HepG2 (cell line): Measurements from ENCODE around the gene AK8. TPM values are rescaled to one million over a fixed set of nuclear protein-coding genes. Genes with fewer than 3 reads are reported as not detected.

ENCODE experiments used
- ATAC-seq: fragments of 200-7000 bp; cut with Tn5 transposase; 3 replicates; pipeline ENCODE4 v1.9.1; 2020; ENCODE audit warnings: mild to moderate bottlenecking, moderate library complexity
- BruUV-seq: library from RNA; stranded (reverse); fragments of 400-500 nt; replicated peaks from 2 replicates; lab custom pipeline; 2021; lab: Mats Ljungman, UMichigan
- CTCF ChIA-PET: fragments of 300-600 bp; formaldehyde crosslinking; extraction: SDS; loops from one replicate; lab custom pipeline; 2021; ENCODE audit warnings: low total read pairs, inconsistent platforms, low intra/inter-chr PET ratio; lab: Yijun Ruan, JAX
- POLR2A ChIA-PET: fragments of 350-600 bp; sonication (Branson Sonifier 250); formaldehyde crosslinking; loops from one replicate; lab custom pipeline; 2020; ENCODE audit warnings: antibody characterized with exemption, inconsistent platforms; lab: Yijun Ruan, JAX
- DNase-seq: peaks from one replicate; pipeline ENCODE4 v3.0.0-alpha.2; 2015; ENCODE audit warnings: low spot score
- FAIRE-seq: peaks from 3 replicates; lab custom pipeline; 2011; peaks lifted over from hg19 to GRCh38; lab: Jason Lieb, UNC
- H2AFZ ChIP-seq: one replicate; pipeline ENCODE4 v1.6.1; 2011; ENCODE audit warnings: low read length, inconsistent platforms
- H3K27ac ChIP-seq: fragments of 300-600 bp; 3 replicates; pipeline ENCODE4 v1.8.0; 2011; ENCODE audit warnings: mixed run types, mild to moderate bottlenecking, mixed read lengths, low read length, inconsistent platforms; ENCODE audit not compliant: insufficient read depth; ENCODE audit errors: extremely low read length
- H3K27me3 ChIP-seq, 2 experiments: fragments of 200-600 bp in 1 of 2; 2 replicates in 1 of 2; 3 replicates in 1 of 2; pipeline versions ENCODE4 v1.6.0 to v1.8.0; 2011; ENCODE audit warnings: low read length in 2 of 2, mild to moderate bottlenecking in 2 of 2, moderate library complexity in 2 of 2, inconsistent platforms in 1 of 2; ENCODE audit not compliant: insufficient read depth in 2 of 2, control insufficient read depth in 1 of 2
- H3K36me3 ChIP-seq, 2 experiments: fragments of 200-600 bp in 1 of 2; replicated peaks in 1 of 2; 2 replicates in 1 of 2; 3 replicates in 1 of 2; pipeline versions ENCODE4 v1.5.1 to v1.8.0; 2011; ENCODE audit warnings: low read length in 2 of 2, inconsistent platforms in 1 of 2; ENCODE audit not compliant: insufficient read depth in 2 of 2, control insufficient read depth in 1 of 2
- H3K4me1 ChIP-seq: 2 replicates; pipeline ENCODE4 v1.5.1; 2012; ENCODE audit warnings: low read length, inconsistent platforms; ENCODE audit not compliant: insufficient read depth
- H3K4me2 ChIP-seq: 2 replicates; pipeline ENCODE4 v1.6.0; 2011; ENCODE audit warnings: low read depth, low read length, inconsistent platforms
- H3K4me3 ChIP-seq, 3 experiments: fragments of 200-600 bp in 1 of 3; sonication (generic), shearing (Covaris generic) in 1 of 3; replicated peaks in 1 of 3; 2 replicates each; pipeline ENCODE4 v1.5.1; 2011 to 2016; ENCODE audit warnings: low read length in 3 of 3, inconsistent platforms in 2 of 3, low read depth in 2 of 3, mild to moderate bottlenecking in 2 of 3, control low read depth in 1 of 3, mixed read lengths in 1 of 3; ENCODE audit not compliant: insufficient read depth in 1 of 3
- H3K79me2 ChIP-seq: one replicate; pipeline ENCODE4 v1.6.1; 2011; ENCODE audit warnings: low read length, inconsistent platforms; ENCODE audit not compliant: insufficient read depth
- H3K9ac ChIP-seq: 2 replicates; pipeline ENCODE4 v1.6.0; 2011; ENCODE audit warnings: mild to moderate bottlenecking, low read depth, low read length, inconsistent platforms; ENCODE audit not compliant: insufficient read depth
- H3K9me3 ChIP-seq: 2 replicates; pipeline ENCODE4 v1.5.1; 2012; ENCODE audit warnings: mild to moderate bottlenecking, low read length
- H4K20me1 ChIP-seq: 2 replicates; pipeline ENCODE4 v1.6.0; 2011; ENCODE audit warnings: inconsistent platforms, mild to moderate bottlenecking, low read length, moderate library complexity; ENCODE audit not compliant: insufficient read depth
- EHMT2 ChIP-seq: fragments of 200-600 bp; sonication (generic); IDR thresholded peaks from 2 replicates; pipeline ENCODE4 v1.7.0; 2017; ENCODE audit warnings: antibody characterized with exemption, low read depth, low read length, borderline replicate concordance
- RXRB ChIP-seq: IDR thresholded peaks from 2 replicates; pipeline ENCODE4 v1.6.1; 2016; ENCODE audit warnings: borderline replicate concordance, missing genetic modification reagents, missing compliant biosample characterization
- SRSF1 ChIP-seq: fragments of 200-400 bp; formaldehyde crosslinking; optimal IDR thresholded peaks from 2 replicates; pipeline ENCODE3; 2017; ENCODE audit warnings: mild to moderate bottlenecking, low read depth, low read length, moderate library complexity
- THAP11 ChIP-seq: IDR thresholded peaks from 2 replicates; pipeline ENCODE4 v1.6.1; 2016; ENCODE audit warnings: missing biosample characterization, missing genetic modification reagents
- ZMYM2 ChIP-seq: sonication (generic); formaldehyde crosslinking; IDR thresholded peaks from 2 replicates; pipeline ENCODE4 v1.8.0; 2022; ENCODE audit warnings: mild to moderate bottlenecking, missing genetic modification reagents
- ZNF605 ChIP-seq: sonication (generic); formaldehyde crosslinking; IDR thresholded peaks from 2 replicates; pipeline ENCODE4 v1.8.0; 2022; ENCODE audit warnings: mild to moderate bottlenecking, missing genetic modification reagents
- ZNF83 ChIP-seq: sonication (generic); formaldehyde crosslinking; IDR thresholded peaks from 2 replicates; pipeline ENCODE4 v1.4.0; 2020; ENCODE audit warnings: missing genetic modification reagents, mild to moderate bottlenecking, borderline replicate concordance
- WGBS: methylation state at CpG from one replicate; pipeline ENCODE4 v1.1.6; 2017; ENCODE audit warnings: low lambda C conversion rate; 5-methylcytosine and 5-hydroxymethylcytosine counted together
- in situ Hi-C: cut with HindIII; loops from 2 replicates; pipeline ENCODE4 v1.10.0; 2017; ENCODE audit warnings: low pct_unique_long_range_greater_than_20kb; ENCODE audit not compliant: extremely low pct_ligation_motif_present
- intact Hi-C: fragments of 100-400 bp; cut with micrococcal nuclease; formaldehyde crosslinking; loops from one replicate; pipeline ENCODE4 v1.10.0; 2022; ENCODE audit not compliant: unreplicated experiment
- polyA plus RNA-seq, 8 experiments: library from polyadenylated mRNA; depleted of rRNA in 3 of 8; stranded (reverse) in 7 of 8; unstranded in 1 of 8; fragments of >200 nt; fragmentation: Illumina TruSeq in 4 of 8; extraction: Trizol in 4 of 8; gene quantifications; 2 replicates each; pipeline versions ENCODE4 v1.2.1 to v1.2.3, GENCODE V29; 2011 to 2016; ENCODE audit warnings: low read depth in 4 of 8, missing spikeins in 1 of 8, mixed read lengths in 1 of 8; ENCODE audit not compliant: insufficient read depth in 1 of 8
- total RNA-seq, 5 experiments: library from RNA; depleted of rRNA; stranded (reverse); fragments of >200 nt; fragmentation: Illumina TruSeq; extraction: Trizol; gene quantifications; 2 replicates each; pipeline ENCODE4 v1.2.3, GENCODE V29; 2016; ENCODE audit warnings: low read depth in 1 of 5
- TF ChIP-seq, protein P1 (sequence below): sonication (generic); formaldehyde crosslinking; IDR thresholded peaks from 2 replicates; pipeline ENCODE4 v1.8.1; 2023; ENCODE audit warnings: mild to moderate bottlenecking, missing genetic modification reagents
- TF ChIP-seq, protein P2 (sequence below): sonication (generic); formaldehyde crosslinking; IDR thresholded peaks from 2 replicates; pipeline ENCODE4 v1.5.0; 2020; ENCODE audit warnings: missing genetic modification reagents
- TF ChIP-seq, protein P3 (sequence below): sonication (generic); formaldehyde crosslinking; IDR thresholded peaks from 2 replicates; pipeline ENCODE4 v1.5.0; 2020; ENCODE audit warnings: missing genetic modification reagents, mild to moderate bottlenecking, borderline replicate concordance
- TF ChIP-seq, protein P4 (sequence below): sonication (generic); formaldehyde crosslinking; IDR thresholded peaks from 2 replicates; pipeline ENCODE4 v1.4.0; 2020; ENCODE audit warnings: low read depth, missing genetic modification reagents

Gene AK8
- total and polyA plus RNA-seq, 2 of the 13 experiments (the other 11 are each of a cell fraction or from before 2014, with no cell fraction given) = 0.11 TPM; not detected in 1

DNA sequence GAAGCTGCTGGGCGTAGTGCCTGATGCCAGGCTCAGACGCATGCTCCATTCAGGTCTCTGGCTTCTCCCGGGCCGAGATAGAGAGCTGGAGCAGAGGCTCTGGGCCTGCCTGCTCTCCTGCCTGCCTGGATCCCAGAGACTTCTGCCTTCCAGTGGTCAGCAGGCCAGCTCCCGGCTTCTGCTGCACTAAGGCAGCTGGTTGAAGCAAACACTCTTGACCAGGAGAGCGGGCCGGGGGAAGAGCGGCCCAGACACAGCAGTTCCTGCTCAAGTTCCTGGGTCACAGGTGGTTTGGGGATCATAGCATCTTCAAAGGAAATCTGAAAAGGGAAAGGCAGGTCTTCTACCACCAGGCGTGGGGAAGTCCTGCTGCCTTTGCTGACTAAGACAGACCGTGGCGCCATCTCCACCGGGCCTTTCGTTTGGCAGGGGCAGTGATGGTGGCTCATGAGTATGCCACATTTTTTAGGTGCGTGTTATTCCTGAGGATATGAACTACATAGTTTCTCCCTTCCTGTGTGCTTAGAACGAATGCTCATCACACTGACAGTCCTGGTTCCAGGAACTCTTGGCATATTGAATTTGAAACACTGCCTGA lies 31.1 kb downstream of the AK8 start (continued):
- TF ChIP-seq, protein P1, sequence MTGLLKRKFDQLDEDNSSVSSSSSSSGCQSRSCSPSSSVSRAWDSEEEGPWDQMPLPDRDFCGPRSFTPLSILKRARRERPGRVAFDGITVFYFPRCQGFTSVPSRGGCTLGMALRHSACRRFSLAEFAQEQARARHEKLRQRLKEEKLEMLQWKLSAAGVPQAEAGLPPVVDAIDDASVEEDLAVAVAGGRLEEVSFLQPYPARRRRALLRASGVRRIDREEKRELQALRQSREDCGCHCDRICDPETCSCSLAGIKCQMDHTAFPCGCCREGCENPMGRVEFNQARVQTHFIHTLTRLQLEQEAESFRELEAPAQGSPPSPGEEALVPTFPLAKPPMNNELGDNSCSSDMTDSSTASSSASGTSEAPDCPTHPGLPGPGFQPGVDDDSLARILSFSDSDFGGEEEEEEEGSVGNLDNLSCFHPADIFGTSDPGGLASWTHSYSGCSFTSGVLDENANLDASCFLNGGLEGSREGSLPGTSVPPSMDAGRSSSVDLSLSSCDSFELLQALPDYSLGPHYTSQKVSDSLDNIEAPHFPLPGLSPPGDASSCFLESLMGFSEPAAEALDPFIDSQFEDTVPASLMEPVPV = no peak
- TF ChIP-seq, all 625 proteins: peak for 0

DNA sequence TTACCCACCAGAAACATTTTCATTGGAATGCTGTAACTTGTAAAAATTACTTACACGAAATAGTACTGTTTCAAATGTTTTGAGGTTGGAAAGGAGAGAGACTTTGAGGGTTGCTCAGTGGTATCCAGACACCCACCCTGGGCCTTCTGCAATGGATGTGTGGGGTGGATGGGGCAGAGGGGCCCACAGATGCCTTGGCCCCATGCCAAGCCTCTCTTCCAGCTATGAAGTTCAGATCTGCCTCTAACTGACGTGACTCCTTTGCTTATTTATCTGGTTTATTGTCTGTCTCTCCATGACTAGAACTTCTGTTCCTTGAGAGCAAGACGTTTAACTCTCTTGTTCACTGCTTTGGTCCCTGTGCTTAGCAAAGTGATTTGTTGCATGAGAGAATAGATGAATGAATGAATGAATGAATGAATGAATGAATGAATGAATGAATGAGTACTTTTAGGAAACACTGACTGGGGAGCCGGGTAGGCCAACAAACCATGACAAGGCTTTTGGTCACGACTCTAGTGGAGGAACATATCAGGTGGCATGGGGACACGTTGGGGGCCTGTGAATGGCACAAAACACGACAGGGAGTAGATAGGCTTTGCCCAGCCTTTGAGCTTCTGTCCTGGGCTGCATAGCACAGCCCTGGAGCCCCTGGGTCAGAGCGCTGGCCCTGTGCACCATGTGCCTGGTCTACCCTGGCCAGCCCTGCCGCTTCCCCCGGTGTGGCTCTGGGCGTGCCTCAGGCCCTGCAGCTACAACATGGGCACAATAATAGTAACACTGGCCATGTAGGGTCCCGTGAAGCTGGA lies 31.8 kb downstream of the AK8 start:
- Histone ChIP-seq H3K9me3 (no peaks in the 10 kb centered on the region), H3K79me2 (no peaks in the 10 kb centered on the region), H3K4me1 (peaks cover 16% of the 10 kb centered on the region), H4K20me1 (no peaks in the 10 kb centered on the region), H3K4me3 (no peak overlapping the region), H3K9ac (no peak overlapping the region), H3K4me2 (no peak overlapping the region), H3K36me3 (no peaks in the 10 kb centered on the region), H2AFZ (no peak overlapping the region), H3K27ac (no peak overlapping the region), H3K27me3 (no peaks in the 10 kb centered on the region; a peak in 1 of 5 replicates)
- intact Hi-C loops (no loop called here), in situ Hi-C loops (no loop called here)
- DNase-seq (no peak), FAIRE-seq (no peak), ATAC-seq (no peak)
- ChIA-PET CTCF (no interaction called here), POLR2A (no interaction called here)
- WGBS = 36% methylated on average over 6 of the region's 12 CpGs
- BruUV-seq = no TSS peak
- TF ChIP-seq ZNF83 (CRISPR knock-in tag) (no peak), RXRB (no peak), THAP11 (no peak), EHMT2 (no peak), ZMYM2 (CRISPR knock-in tag) (no peak), ZNF605 (CRISPR knock-in tag) (no peak), SRSF1 (no peak)
- TF ChIP-seq, protein P2, sequence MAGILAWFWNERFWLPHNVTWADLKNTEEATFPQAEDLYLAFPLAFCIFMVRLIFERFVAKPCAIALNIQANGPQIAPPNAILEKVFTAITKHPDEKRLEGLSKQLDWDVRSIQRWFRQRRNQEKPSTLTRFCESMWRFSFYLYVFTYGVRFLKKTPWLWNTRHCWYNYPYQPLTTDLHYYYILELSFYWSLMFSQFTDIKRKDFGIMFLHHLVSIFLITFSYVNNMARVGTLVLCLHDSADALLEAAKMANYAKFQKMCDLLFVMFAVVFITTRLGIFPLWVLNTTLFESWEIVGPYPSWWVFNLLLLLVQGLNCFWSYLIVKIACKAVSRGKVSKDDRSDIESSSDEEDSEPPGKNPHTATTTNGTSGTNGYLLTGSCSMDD (CRISPR knock-in tag) = no peak
- TF ChIP-seq, protein P3, sequence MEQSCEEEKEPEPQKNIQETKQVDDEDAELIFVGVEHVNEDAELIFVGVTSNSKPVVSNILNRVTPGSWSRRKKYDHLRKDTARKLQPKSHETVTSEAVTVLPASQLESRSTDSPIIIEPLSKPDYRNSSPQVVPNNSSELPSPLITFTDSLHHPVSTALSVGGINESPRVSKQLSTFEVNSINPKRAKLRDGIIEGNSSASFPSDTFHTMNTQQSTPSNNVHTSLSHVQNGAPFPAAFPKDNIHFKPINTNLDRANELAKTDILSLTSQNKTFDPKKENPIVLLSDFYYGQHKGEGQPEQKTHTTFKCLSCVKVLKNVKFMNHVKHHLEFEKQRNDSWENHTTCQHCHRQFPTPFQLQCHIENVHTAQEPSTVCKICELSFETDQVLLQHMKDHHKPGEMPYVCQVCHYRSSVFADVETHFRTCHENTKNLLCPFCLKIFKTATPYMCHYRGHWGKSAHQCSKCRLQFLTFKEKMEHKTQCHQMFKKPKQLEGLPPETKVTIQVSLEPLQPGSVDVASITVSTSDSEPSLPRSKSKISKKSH = no peak
- TF ChIP-seq, protein P4, sequence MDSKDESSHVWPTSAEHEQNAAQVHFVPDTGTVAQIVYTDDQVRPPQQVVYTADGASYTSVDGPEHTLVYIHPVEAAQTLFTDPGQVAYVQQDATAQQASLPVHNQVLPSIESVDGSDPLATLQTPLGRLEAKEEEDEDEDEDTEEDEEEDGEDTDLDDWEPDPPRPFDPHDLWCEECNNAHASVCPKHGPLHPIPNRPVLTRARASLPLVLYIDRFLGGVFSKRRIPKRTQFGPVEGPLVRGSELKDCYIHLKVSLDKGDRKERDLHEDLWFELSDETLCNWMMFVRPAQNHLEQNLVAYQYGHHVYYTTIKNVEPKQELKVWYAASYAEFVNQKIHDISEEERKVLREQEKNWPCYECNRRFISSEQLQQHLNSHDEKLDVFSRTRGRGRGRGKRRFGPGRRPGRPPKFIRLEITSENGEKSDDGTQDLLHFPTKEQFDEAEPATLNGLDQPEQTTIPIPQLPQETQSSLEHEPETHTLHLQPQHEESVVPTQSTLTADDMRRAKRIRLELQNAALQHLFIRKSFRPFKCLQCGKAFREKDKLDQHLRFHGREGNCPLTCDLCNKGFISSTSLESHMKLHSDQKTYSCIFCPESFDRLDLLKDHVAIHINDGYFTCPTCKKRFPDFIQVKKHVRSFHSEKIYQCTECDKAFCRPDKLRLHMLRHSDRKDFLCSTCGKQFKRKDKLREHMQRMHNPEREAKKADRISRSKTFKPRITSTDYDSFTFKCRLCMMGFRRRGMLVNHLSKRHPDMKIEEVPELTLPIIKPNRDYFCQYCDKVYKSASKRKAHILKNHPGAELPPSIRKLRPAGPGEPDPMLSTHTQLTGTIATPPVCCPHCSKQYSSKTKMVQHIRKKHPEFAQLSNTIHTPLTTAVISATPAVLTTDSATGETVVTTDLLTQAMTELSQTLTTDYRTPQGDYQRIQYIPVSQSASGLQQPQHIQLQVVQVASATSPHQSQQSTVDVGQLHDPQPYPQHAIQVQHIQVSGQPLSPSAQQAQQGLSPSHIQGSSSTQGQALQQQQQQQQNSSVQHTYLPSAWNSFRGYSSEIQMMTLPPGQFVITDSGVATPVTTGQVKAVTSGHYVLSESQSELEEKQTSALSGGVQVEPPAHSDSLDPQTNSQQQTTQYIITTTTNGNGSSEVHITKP (CRISPR knock-in tag) = no peak
